Middle frontal gyrus (tissue), 1 donor: Measurements from ENCODE around the gene PRDM5.
"Not testable (repeated sequence)": the region's sequence is repeated elsewhere in the genome, so short reads cannot be mapped to it uniquely, and the experiment has no call there.

ENCODE experiments used
- DNase-seq: peaks from one replicate; pipeline ENCODE4 v3.0.0-alpha.2; 2015; ENCODE audit warnings: low spot score; ENCODE audit errors: extremely low spot score

The PRDM5 gene

GRCh38 chr4:120760047-120760446 is 162.5 kb downstream of the PRDM5 start:
- no peak for DNase-seq

GRCh38 chr4:120755864-120756263 is 166.7 kb downstream of the PRDM5 start:
- DNase-seq, result no peak

- DNase-seq, result no peak
Measured at GRCh38 chr4:120754590-120754989, 167.9 kb downstream of the PRDM5 start.

- DNase-seq, result no peak
Measured at GRCh38 chr4:120753854-120754253, 168.7 kb downstream of the PRDM5 start.

- DNase-seq, result no peak
Measured at GRCh38 chr4:120750152-120750525, 172.4 kb downstream of the PRDM5 start.

- no peak for DNase-seq
Measured at GRCh38 chr4:120749445-120750151, 172.9 kb downstream of the PRDM5 start.

GRCh38 chr4:120741636-120742035 is 180.9 kb downstream of the PRDM5 start:
- DNase-seq, result not testable (repeated sequence)

- no peak for DNase-seq
Measured at GRCh38 chr4:120736312-120736711, 186.2 kb downstream of the PRDM5 start.

- no peak for DNase-seq
Measured at GRCh38 chr4:120733968-120734367, 188.6 kb downstream of the PRDM5 start.

- no peak for DNase-seq
Measured at GRCh38 chr4:120733054-120733453, 189.5 kb downstream of the PRDM5 start.

- DNase-seq, result no peak
Measured at GRCh38 chr4:120731561-120731960, 191.0 kb downstream of the PRDM5 start.

GRCh38 chr4:120730777-120731320 is 191.7 kb downstream of the PRDM5 start:
- no peak for DNase-seq

GRCh38 chr4:120728892-120729675 is 193.4 kb downstream of the PRDM5 start:
- no peak for DNase-seq

GRCh38 chr4:120725639-120726580 is 196.6 kb downstream of the PRDM5 start:
- DNase-seq, result no peak

GRCh38 chr4:120724656-120725055 is 197.9 kb downstream of the PRDM5 start:
- DNase-seq, result no peak

- DNase-seq, result no peak
Measured at GRCh38 chr4:120723986-120724385, 198.5 kb downstream of the PRDM5 start.

- no peak for DNase-seq
Measured at GRCh38 chr4:120723105-120723504, 199.4 kb downstream of the PRDM5 start.

GRCh38 chr4:120722655-120723054 is 199.9 kb downstream of the PRDM5 start:
- DNase-seq, result no peak

GRCh38 chr4:120720354-120720934 is 202.1 kb downstream of the PRDM5 start:
- DNase-seq, result no peak

GRCh38 chr4:120718979-120719566 is 203.5 kb downstream of the PRDM5 start:
- DNase-seq, result no peak

- DNase-seq, result no peak
Measured at GRCh38 chr4:120716346-120716745, 206.2 kb downstream of the PRDM5 start.
